ENCODE measurements around the gene SH2D3A. TPM values are rescaled to one million over a fixed set of nuclear protein-coding genes. Genes with fewer than 3 reads are reported as not detected.
"Not testable (repeated sequence)": the region's sequence is repeated elsewhere in the genome, so short reads cannot be mapped to it uniquely, and the experiment has no call there.

The SH2D3A gene
- total and polyA plus RNA-seq, 2 of the 4 experiments (the other 2 are of a cell fraction) = under 0.01 to 0.09 TPM

DNA sequence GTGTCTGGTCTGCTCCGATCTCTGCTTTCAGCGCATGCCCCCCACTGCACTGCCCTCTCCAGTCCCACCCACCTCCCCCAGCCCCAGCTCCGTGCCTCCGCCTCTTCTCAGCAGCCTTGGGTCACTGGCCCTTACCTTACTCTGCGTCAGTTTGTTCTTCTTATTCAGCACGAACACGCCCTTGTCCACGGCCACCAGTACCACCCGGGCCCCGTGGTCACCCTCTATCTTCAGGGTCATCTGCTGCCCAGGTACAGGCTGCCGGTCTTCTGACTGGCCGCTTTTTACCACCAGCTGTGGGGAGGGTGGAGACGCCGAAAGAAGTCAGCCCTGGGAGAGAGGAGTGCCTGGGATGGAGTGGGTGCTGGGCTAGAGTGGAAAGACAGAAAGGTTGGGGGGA lies 57.7 kb downstream of the SH2D3A start:
- TF ChIP-seq SMC3 (IDR thresholded peaks at IDR 0.05; ENCODE audit: low read depth, low read length) (no peak), POLR2A (IDR thresholded peaks at IDR 0.05; ENCODE audit: low read depth, low read length) (no peak), CTCF (conservative IDR thresholded peaks at IDR 0.05; ENCODE audit: low read depth, low read length) (no peak), MXI1 (IDR thresholded peaks at IDR 0.05; ENCODE audit: borderline replicate concordance, low read depth, low read length) (no peak), RAD21 (IDR thresholded peaks at IDR 0.05; ENCODE audit: low read length) (no peak)
- ChIA-PET POLR2A (ENCODE audit: unreplicated experiment) (no interaction called here), CTCF (no interaction called here)
- Histone ChIP-seq H2BK5ac (ENCODE audit: low read depth, low read length, poor library complexity, severe bottlenecking) (no peak overlapping the region), H3K79me1 (ENCODE audit: low read depth in 1 of 2, low read length in 2 of 2) (no peaks in the 10 kb centered on the region), H3K18ac (ENCODE audit: low read depth, low read length) (no peak overlapping the region), H4K20me1 (ENCODE audit: insufficient read depth, low read length) (no peaks in the 10 kb centered on the region), H3K4me1 (ENCODE audit: control insufficient read depth, insufficient read depth, low read length) (no peaks in the 10 kb centered on the region), H3K23ac (ENCODE audit: low read depth, low read length) (no peak overlapping the region), H3K4me3 (ENCODE audit: insufficient read depth, low read depth, low read length) (no peak overlapping the region), H2BK15ac (ENCODE audit: low read depth, low read length) (no peak overlapping the region), H3K27ac (ENCODE audit: insufficient read depth, low read length) (no peak overlapping the region), H3K14ac (replicated peaks; ENCODE audit: low read depth, low read length) (no peak overlapping the region), H2AFZ (replicated peaks; ENCODE audit: low read length, poor library complexity) (no peak overlapping the region), H2AK9ac (replicated peaks; ENCODE audit: low read depth, low read length, poor library complexity) (no peak overlapping the region), H3K36me3 (ENCODE audit: control insufficient read depth, insufficient read depth, low read length) (no peaks in the 10 kb centered on the region), H3K4me2 (ENCODE audit: low read depth, low read length) (no peak overlapping the region), H3K9ac (ENCODE audit: low read depth, low read length) (no peak overlapping the region), H3K9me1 (ENCODE audit: insufficient read depth, low read length) (no peaks in the 10 kb centered on the region), H2AK5ac (ENCODE audit: low read depth, low read length) (no peak overlapping the region), H2BK20ac (ENCODE audit: low read depth, low read length) (no peak overlapping the region), H3K27me3 (ENCODE audit: control insufficient read depth, insufficient read depth, low read length) (peaks cover 2% of the 10 kb centered on the region; the same call in 1 of the 2 replicates), H2BK120ac (ENCODE audit: low read depth, low read length) (no peak overlapping the region), H3K4ac (ENCODE audit: low read depth, low read length) (no peak overlapping the region), H3K9me3 (ENCODE audit: control insufficient read depth, insufficient read depth, low read length) (no peaks in the 10 kb centered on the region; the same call in 1 of the 2 replicates), H3K56ac (ENCODE audit: extremely low read depth, insufficient read depth, low read length) (no peak overlapping the region), H4K8ac (ENCODE audit: low read depth in 2 of 2, low read length in 2 of 2) (no peak overlapping the region), H4K91ac (ENCODE audit: insufficient read depth, low read depth, low read length) (no peak overlapping the region), H4K5ac (ENCODE audit: low read depth, low read length) (no peak overlapping the region)
- in situ Hi-C loops (cut with MboI; ENCODE audit: low sequenced_read_pairs) = no loop called here
- intact Hi-C loops (cut with micrococcal nuclease) = no loop called here
- dilution Hi-C loops (cut with HindIII; ENCODE audit: low sequenced_read_pairs, unreplicated experiment) = no loop called here
- no peak for DNase-seq
- no TSS peak for BruUV-seq (replicated peaks)
- 84% methylated on average over 2 of the region's 14 CpGs; no CpG with 5 or more reads in 1 of the 2 experiments for WGBS, 2 experiments (ENCODE audit: extremely low coverage in 2 of 2, insufficient read length in 1 of 2)
- ATAC-seq (ENCODE audit: low read depth) = no peak

DNA sequence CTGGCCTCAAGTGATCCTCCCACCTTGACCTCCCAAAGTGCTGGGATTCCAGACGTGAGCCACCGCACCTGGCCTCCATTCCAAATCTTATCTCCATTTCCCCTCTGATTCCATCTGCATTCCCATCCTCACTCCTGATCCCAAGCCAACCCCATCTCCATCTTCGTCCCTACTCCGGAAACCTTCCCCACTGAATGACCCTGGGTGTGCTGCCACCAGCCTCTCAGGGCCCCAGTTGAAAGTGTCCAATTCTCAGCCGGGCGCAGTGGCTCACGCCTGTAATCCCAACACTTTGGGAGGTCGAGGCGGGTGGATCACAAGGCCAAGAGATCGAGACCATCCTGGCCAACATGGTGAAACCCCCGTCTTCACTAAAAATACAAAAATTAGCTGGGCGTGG lies 58.3 kb downstream of the SH2D3A start:
- H2BK20ac ChIP-seq (ENCODE audit: low read depth, low read length); H4K8ac ChIP-seq (ENCODE audit: low read depth in 2 of 2, low read length in 2 of 2); H3K56ac ChIP-seq (ENCODE audit: extremely low read depth, insufficient read depth, low read length); CTCF ChIA-PET; H3K9me1 ChIP-seq (ENCODE audit: insufficient read depth, low read length); H4K5ac ChIP-seq (ENCODE audit: low read depth, low read length); H3K36me3 ChIP-seq (ENCODE audit: control insufficient read depth, insufficient read depth, low read length); H3K4me3 ChIP-seq (ENCODE audit: insufficient read depth, low read depth, low read length); H2AK5ac ChIP-seq (ENCODE audit: low read depth, low read length); H3K27me3 ChIP-seq (ENCODE audit: control insufficient read depth, insufficient read depth, low read length); in situ Hi-C loops (cut with MboI; ENCODE audit: low sequenced_read_pairs); H3K23ac ChIP-seq (ENCODE audit: low read depth, low read length); ATAC-seq (ENCODE audit: low read depth); dilution Hi-C loops (cut with HindIII; ENCODE audit: low sequenced_read_pairs, unreplicated experiment); H3K18ac ChIP-seq (ENCODE audit: low read depth, low read length); intact Hi-C loops (cut with micrococcal nuclease); H2BK15ac ChIP-seq (ENCODE audit: low read depth, low read length); DNase-seq; H3K4me2 ChIP-seq (ENCODE audit: low read depth, low read length); H3K4me1 ChIP-seq (ENCODE audit: control insufficient read depth, insufficient read depth, low read length); H2AFZ ChIP-seq (replicated peaks; ENCODE audit: low read length, poor library complexity); H3K9me3 ChIP-seq (ENCODE audit: control insufficient read depth, insufficient read depth, low read length); H2BK120ac ChIP-seq (ENCODE audit: low read depth, low read length); POLR2A ChIA-PET (ENCODE audit: unreplicated experiment); BruUV-seq (replicated peaks); H3K27ac ChIP-seq (ENCODE audit: insufficient read depth, low read length); H3K14ac ChIP-seq (replicated peaks; ENCODE audit: low read depth, low read length); H3K79me1 ChIP-seq (ENCODE audit: low read depth in 1 of 2, low read length in 2 of 2); H4K91ac ChIP-seq (ENCODE audit: insufficient read depth, low read depth, low read length); H4K20me1 ChIP-seq (ENCODE audit: insufficient read depth, low read length); H3K4ac ChIP-seq (ENCODE audit: low read depth, low read length); H2BK5ac ChIP-seq (ENCODE audit: low read depth, low read length, poor library complexity, severe bottlenecking); H2AK9ac ChIP-seq (replicated peaks; ENCODE audit: low read depth, low read length, poor library complexity); H3K9ac ChIP-seq (ENCODE audit: low read depth, low read length): not testable (repeated sequence)
- WGBS, 2 experiments (ENCODE audit: extremely low coverage in 2 of 2, insufficient read length in 1 of 2) = 75% methylated on average over 2 of the region's 12 CpGs; no CpG with 5 or more reads in 1 of the 2 experiments

Data from IMR-90 (cell line).